Dedifferentiated amniotic fluid mesenchymal stem cell (primary cell): ENCODE measurements around the gene MAPK8IP1.
"Not testable (repeated sequence)": the region's sequence is repeated elsewhere in the genome, so short reads cannot be mapped to it uniquely, and the experiment has no call there.

Experiments
- DNase-seq: peaks from one replicate; pipeline ENCODE4 v3.0.0-alpha.2; 2016; ENCODE audit errors: extremely low spot score

MAPK8IP1 gene

DNA sequence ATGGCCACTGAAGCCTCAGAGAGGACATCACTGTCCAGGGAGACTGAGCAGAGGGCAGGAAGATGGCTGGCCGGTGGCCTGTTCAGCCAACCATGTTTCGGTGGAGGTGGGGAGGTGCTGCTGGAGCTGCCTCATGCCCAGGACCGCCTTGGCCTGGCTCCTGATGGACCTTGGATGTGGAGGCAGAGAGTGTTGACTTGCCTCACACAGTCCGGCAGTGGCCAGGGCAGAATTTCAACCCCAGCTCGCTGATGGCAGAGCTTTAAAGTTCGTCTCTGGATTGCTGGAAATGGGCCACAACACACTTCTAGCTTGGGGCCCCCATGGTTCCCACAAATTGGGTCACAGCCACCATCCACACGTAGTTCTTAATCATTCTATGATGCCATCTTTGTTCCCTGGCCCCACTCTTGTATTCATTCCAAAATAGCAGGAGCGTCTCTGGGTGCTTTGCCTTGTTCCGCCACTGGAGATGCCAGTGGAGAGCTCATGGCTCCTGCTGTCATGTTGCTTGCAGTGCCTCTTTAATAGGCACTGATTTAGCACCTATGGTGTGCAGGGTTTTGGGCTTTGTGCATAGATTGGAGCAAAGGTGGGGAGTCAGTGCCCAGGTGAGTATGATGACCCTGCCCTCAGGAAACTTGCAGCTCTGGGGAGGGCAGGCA is 5.6 kb downstream of the MAPK8IP1 start:
- no peak for DNase-seq

- DNase-seq = no peak
Observed at GRCh38 chr11:45892856-45893255, 7.4 kb downstream of the MAPK8IP1 start.

- DNase-seq = no peak
Observed at GRCh38 chr11:45894555-45895247, 9.2 kb downstream of the MAPK8IP1 start.

DNA sequence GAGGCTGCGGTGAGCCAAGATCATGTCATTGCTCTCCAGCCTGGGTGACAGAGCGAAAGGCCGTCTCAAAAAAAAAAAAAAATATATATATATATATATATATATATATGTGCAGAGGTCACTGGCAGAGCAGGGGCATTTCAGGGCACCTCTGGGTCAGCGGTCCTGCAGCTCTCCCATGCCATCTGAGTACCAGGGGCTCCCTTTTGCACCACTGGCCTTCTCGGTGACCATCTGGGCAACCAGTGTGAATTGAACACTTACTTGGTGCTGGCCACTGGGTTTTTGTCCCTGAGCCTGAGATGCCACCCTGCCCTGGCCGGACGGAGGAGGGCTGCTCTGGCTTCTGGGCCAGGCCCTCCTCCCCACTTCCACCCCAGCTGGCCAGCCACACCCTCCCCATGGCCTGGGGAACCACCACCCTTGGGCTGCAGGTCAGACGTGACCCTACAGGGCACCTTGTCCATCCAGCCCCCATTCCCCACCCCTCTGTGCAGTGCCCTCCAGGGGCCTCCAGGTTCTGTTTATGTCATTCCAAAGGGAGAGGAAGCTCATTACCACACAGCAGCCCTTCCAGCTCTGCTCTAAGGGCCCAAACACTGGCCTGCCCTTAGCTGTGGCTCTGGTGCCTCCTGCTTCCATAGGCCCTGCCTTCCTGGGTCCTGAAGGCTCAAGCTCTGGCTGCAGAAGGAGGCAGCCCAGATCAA is 10.3 kb downstream of the MAPK8IP1 start:
- no peak for DNase-seq

DNA sequence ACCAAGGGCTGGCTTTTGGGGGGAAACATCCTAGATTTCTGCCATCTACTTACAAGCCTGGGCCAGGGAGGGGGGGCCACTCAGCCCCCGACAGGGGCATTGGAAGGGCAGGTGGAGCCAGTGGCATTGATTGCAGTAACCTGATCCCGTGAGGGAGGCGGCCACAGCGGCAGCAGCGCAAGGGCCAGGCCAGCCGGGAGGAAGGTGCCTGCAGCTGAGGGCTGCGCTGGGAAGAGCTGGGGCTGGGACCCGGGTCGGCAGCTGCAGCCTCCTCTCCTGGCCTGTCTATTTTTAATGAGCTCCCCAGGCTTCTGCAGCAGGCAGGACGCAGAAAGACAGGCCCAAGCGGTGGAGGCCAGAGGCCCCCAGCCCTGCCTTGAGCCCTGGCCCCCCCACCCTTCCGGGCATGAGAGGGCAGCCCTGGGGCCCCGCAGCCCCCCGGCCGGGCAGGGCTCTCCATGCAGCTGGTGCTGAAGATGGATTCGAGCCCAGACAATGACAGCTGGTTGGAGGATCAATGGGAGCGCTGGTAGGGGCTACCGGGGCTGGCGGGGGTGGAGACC is 11.1 kb downstream of the MAPK8IP1 start:
- DNase-seq = no peak

DNA sequence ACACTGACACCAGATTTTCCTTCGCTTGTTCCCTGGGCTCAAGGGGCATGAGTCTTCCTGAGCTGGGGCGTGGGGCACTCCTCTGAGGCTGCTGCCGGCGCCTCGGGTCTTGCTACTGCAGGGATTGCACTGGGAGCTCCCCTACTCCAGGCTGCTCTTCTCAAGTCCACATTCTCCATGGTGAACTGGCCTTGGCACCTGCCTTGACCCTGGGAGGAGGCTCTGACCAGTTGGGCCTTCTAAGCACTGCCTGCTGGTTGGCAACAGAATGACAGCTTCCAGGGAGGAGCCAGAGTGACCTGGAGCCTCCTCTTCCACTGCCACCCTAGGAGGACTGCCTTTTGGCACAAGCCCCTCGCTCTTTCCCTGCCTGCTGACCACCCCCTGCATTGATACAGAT is 12.1 kb downstream of the MAPK8IP1 start:
- DNase-seq = no peak

GRCh38 chr11:45899086-45899447 is 13.6 kb downstream of the MAPK8IP1 start:
- DNase-seq = no peak

DNA sequence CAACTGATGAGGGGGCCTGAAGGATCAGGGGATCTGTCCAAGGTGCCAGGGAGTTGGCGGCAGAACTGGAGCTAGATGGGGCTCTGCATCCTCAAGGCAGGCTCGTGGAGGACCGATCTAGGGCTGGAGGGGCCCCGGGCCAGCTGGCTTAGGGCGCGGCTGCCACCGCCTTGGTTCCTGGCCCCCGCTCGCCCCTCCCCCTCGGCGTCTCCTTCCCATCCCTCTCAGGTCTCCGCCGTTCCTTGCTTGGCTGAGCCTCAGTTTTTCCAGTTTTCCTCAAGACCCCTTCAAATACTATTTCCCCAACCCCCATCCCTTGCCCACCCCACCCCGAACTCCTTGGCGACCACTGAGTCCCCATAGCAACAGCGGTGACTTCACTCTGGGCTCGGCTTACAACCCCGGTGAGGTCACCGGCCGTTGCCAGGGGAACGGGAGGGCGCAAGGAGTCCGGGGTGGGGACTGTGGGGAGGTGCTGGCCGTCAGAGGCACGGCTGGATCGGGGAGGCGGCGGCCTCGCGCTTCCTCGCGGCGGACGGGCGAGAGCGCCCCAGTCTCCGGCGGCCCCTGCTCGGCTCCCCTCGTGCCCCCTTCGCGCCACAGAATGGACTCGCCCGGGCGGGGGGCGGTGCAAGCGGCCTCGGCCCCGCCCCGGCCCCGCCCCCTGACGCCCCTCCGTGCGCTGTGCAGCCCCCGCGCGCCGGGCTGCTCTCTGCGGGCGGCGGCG is 14.2 kb downstream of the MAPK8IP1 start:
- peak; percentile 76 for DNase-seq

DNA sequence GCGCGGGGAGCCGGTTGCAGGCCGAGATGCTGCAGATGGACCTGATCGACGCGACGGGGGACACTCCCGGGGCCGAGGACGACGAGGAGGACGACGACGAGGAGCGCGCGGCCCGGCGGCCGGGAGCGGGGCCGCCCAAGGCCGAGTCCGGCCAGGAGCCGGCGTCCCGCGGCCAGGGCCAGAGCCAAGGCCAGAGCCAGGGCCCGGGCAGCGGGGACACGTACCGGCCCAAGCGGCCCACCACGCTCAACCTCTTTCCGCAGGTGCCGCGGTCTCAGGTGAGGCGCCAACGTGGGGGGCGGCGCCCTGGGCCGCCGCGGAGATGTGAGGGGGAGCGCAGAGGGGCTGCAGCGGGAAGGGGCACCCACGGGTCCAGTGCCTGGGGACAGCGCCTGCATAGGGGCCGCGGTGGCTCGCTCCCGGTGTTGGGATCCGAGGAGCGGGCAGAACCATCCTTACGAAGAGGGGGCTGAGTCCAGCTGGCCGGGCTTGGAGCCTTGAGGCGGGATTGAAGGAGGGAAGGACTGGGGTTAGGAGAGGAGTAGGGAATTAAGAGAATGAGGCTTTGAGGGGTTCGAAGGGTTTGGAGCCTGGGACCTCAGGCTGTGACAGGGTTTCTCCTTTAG is 14.8 kb downstream of the MAPK8IP1 start:
- not testable (repeated sequence) for DNase-seq

GRCh38 chr11:45900916-45901617 is 15.6 kb downstream of the MAPK8IP1 start:
- no peak for DNase-seq

GRCh38 chr11:45901626-45902025 is 16.2 kb downstream of the MAPK8IP1 start:
- no peak for DNase-seq

- no peak for DNase-seq
Observed at GRCh38 chr11:45902452-45903380, 17.3 kb downstream of the MAPK8IP1 start.

DNA sequence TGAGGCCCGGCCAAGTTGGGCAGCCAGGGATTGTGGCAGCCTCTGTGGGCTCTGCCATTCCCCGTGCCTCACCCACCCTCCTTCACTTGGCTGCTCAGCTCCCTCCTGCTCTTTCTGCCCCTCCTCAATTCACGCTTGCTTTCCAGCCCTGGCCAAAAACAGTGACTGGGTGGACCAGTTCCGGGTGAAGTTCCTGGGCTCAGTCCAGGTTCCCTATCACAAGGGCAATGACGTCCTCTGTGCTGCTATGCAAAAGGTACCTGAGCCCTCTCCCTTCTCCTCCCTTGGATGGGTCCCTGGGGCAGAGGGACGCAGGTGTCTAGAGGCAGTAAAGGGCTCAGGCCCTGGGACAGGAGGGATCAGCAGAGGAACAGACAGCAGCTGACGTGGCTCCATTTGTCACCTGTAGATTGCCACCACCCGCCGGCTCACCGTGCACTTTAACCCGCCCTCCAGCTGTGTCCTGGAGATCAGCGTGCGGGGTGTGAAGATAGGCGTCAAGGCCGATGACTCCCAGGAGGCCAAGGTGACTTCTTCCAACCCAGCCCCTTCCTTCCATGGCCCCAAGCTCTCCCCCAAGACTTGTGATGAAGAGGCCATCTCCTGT is 19.0 kb downstream of the MAPK8IP1 start:
- DNase-seq = no peak

DNA sequence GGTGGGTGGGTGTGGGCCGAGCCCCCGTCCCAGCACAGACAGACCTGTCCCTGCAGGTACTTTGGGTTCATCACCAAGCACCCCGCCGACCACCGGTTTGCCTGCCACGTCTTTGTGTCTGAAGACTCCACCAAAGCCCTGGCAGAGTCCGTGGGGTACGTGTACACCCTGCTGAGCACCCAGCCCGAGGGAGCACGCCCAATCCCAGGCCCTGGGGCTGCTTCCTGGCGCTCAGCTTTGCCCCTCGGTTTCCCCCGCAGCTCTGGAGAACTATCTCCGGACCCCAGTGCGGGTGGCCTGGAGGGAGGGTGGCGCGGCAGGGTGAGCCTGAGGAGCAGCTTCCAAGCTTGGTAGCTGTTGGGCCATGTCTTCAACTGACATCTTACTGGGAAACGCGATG is 19.6 kb downstream of the MAPK8IP1 start:
- DNase-seq = no peak

- not testable (repeated sequence) for DNase-seq
Observed at GRCh38 chr11:45905576-45905975, 20.1 kb downstream of the MAPK8IP1 start.

DNA sequence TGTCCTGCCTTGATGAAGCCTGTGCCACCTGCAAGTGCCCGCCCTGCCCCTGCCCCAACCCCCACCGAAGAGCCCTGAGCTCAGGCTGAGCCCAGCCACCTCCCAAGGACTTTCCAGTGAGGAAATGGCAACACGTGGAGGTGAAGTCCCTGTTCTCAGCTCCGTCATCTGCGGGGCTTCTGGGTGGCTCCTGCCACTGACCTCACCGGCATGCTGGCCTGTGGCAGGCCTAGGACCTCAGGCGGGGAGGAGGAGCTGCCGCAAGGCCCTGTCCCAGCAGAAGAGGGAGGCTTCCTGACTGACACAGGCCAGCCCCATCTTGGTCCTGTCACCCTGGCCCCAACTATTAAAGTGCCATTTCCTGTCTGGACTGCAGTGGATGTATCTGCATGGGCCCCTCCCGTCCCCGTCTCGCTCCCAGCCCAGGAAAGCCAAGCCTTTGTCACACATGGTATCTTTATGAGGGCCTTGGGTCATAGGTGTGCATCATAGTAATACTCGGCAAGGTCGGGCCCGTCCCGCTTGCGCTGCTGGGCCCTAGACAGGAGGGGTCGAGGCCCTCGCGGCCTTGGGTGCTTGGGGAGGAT is 20.7 kb downstream of the MAPK8IP1 start:
- DNase-seq = no peak

- DNase-seq = no peak
Observed at GRCh38 chr11:45906965-45907611, 21.6 kb downstream of the MAPK8IP1 start, which contains the start of gene FREY1. Gene FREY1, minus strand, starts transcription at chr11:45907271. Its CDS starts 26 bp downstream, at chr11:45907245.

DNA sequence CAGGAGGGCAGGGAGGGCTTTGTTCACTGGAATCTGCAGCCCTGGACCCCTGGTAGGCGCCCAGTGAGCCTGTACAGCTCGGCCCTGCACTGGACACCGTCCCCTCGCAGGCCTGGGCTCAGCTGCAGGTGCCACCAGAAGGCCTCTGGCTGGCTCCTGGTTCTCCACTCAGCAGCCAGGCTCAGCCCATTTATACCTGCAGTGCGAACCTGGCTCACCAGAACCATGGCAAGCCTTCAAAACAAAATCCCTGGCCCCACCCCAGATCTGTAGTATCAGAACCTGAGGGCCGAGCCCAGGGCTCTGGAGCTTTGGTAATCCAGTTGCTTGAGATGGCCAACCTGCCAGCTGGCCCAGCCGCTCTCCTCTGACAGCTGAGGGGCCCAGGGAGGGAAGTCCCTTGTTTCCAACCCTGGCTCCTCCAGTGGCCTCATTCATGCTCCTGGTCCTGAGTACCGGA is 22.5 kb downstream of the MAPK8IP1 start:
- no peak for DNase-seq
